GM19035 (cell line): Measurements from ENCODE around the gene ADAMTS17.

ENCODE experiments used
- ATAC-seq: cut with Tn5 transposase; IDR thresholded peaks from one replicate; pipeline ENCODE4 v1.9.1; 2021; ENCODE audit not compliant: unreplicated experiment

Gene ADAMTS17

GRCh38 chr15:100174159-100174903 is 167.4 kb downstream of the ADAMTS17 start:
- ATAC-seq: no peak

GRCh38 chr15:100172356-100173024 is 169.3 kb downstream of the ADAMTS17 start:
- ATAC-seq: no peak

- no peak for ATAC-seq
These were observed 170.4 kb downstream of the ADAMTS17 start for GRCh38 chr15:100171411-100171810.

- ATAC-seq: peak; percentile 98
These were observed 171.2 kb downstream of the ADAMTS17 start for GRCh38 chr15:100170291-100171210.

- ATAC-seq: no peak
These were observed 172.0 kb downstream of the ADAMTS17 start for GRCh38 chr15:100169615-100170290.

GRCh38 chr15:100168787-100169186 is 173.0 kb downstream of the ADAMTS17 start:
- no peak for ATAC-seq

GRCh38 chr15:100167884-100168375 is 173.8 kb downstream of the ADAMTS17 start:
- no peak for ATAC-seq

- no peak for ATAC-seq
These were observed 175.5 kb downstream of the ADAMTS17 start for GRCh38 chr15:100166313-100166712.

GRCh38 chr15:100163961-100164360 is 177.8 kb downstream of the ADAMTS17 start:
- ATAC-seq: no peak

GRCh38 chr15:100160953-100161352 is 180.8 kb downstream of the ADAMTS17 start:
- no peak for ATAC-seq

GRCh38 chr15:100159436-100159835 is 182.3 kb downstream of the ADAMTS17 start:
- no peak for ATAC-seq

- ATAC-seq: no peak
These were observed 183.4 kb downstream of the ADAMTS17 start for GRCh38 chr15:100158356-100158755.

- ATAC-seq: no peak
These were observed 185.6 kb downstream of the ADAMTS17 start for GRCh38 chr15:100156201-100156600.

- ATAC-seq: no peak
These were observed 187.4 kb downstream of the ADAMTS17 start for GRCh38 chr15:100154338-100154737.

GRCh38 chr15:100152463-100152862 is 189.3 kb downstream of the ADAMTS17 start:
- ATAC-seq: no peak

- no peak for ATAC-seq
These were observed 190.9 kb downstream of the ADAMTS17 start for GRCh38 chr15:100150906-100151305.

- no peak for ATAC-seq
These were observed 193.9 kb downstream of the ADAMTS17 start for GRCh38 chr15:100147828-100148227.

- no peak for ATAC-seq
These were observed 198.4 kb downstream of the ADAMTS17 start for GRCh38 chr15:100143378-100143777.

- ATAC-seq: no peak
These were observed 200.3 kb downstream of the ADAMTS17 start for GRCh38 chr15:100141311-100142001.
